Prostate gland (tissue), 2 donors: ENCODE measurements around the gene R3HDM2. TPM values are rescaled to one million over a fixed set of nuclear protein-coding genes. Genes with fewer than 3 reads are reported as not detected.

Experiments used
- DNase-seq: peaks from one replicate; pipeline ENCODE4 v3.0.0-alpha.2; 2019; ENCODE audit warnings: low spot score
- H3K27ac ChIP-seq, 2 donors: fragments of 200-600 bp; sonication (generic); 2 replicates each; pipeline ENCODE4 v1.5.1; 2017 to 2019
- H3K27me3 ChIP-seq: fragments of 200-600 bp; sonication (generic); replicated peaks from 2 replicates; pipeline ENCODE4 v1.5.1; 2019; ENCODE audit not compliant: insufficient read depth
- H3K36me3 ChIP-seq, 2 donors: fragments of 200-600 bp; sonication (generic); 1 replicate in 1 of 2; 2 replicates in 1 of 2; pipeline versions ENCODE4 v1.5.1 to v1.8.1; 2017 to 2019
- H3K4me1 ChIP-seq: fragments of 200-600 bp; sonication (generic); replicated peaks from 2 replicates; pipeline ENCODE4 v1.5.1; 2019
- H3K4me3 ChIP-seq, 2 donors: fragments of 200-600 bp; sonication (generic); 2 replicates each; pipeline ENCODE4 v1.5.1; 2017 to 2019
- H3K9me3 ChIP-seq: fragments of 200-600 bp; sonication (generic); 2 replicates; pipeline ENCODE4 v1.5.1; 2017
- POLR2A ChIP-seq: fragments of 450-650 bp; IDR thresholded peaks from one replicate; pipeline ENCODE4 v1.6.1; 2016; ENCODE audit warnings: antibody characterized with exemption, mild to moderate bottlenecking
- POLR2AphosphoS5 ChIP-seq: sonication (generic); formaldehyde crosslinking; IDR thresholded peaks from one replicate; pipeline ENCODE4 v1.6.1; 2017; ENCODE audit warnings: antibody characterized with exemption
- WGBS: methylation state at CpG from one replicate; pipeline ENCODE4 v1.1.5; 2018; 5-methylcytosine and 5-hydroxymethylcytosine counted together
- intact Hi-C: fragments of 100-400 bp; cut with DNase I; formaldehyde crosslinking; loops from one replicate; pipeline ENCODE4 v1.14.2; 2022
- total RNA-seq, 2 donors: library from RNA; depleted of rRNA; stranded (reverse); fragments of >200 nt; gene quantifications; one replicate each; pipeline ENCODE4 v1.1.0, GENCODE V29; 2016
- TF ChIP-seq, protein P1 (sequence below), 4 experiments: fragments of 200-600 bp in 2 of 4; fragments of 450-650 bp in 2 of 4; sonication (generic) in 2 of 4; IDR thresholded peaks; 1 replicate in 3 of 4; 2 replicates in 1 of 4; pipeline ENCODE4 v1.5.1; 2016 to 2019; ENCODE audit warnings: antibody characterized with exemption in 4 of 4, mild to moderate bottlenecking in 2 of 4, moderate library complexity in 2 of 4

The R3HDM2 gene
- total RNA-seq, 2 donors from 2014 or later, result 38.7 to 80.9 TPM

DNA sequence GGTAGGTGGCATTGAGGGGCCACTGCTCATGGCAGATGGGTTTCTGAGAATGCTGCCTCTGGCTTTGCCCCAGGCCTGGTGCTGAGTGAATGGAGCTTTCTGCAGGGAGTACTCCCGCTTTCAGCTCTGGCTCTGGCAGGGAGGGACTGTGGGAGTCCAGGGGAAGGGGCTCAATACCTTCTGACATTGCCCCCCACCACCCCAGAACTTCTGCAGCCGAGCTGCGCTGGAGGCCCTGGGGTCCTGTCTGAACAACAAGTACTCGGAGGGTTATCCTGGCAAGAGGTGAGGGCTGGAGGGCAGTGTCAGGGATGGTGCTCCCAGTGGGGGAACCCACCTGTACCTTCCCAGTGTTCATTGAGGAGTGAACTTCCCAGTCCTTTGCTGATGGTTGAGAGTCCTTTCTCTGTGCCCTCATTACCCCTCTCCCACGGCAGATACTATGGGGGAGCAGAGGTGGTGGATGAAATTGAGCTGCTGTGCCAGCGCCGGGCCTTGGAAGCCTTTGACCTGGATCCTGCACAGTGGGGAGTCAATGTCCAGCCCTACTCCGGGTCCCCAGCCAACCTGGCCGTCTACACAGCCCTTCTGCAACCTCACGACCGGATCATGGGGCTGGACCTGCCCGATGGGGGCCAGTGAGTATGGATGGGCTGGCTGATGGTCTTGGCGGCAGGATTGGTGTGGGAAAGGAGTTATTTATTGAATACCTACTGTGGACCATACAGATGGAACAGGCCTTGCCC is 199.4 kb downstream of the R3HDM2 start:
- H3K4me1 ChIP-seq, result peaks cover 9% of the 10 kb centered on the region
- WGBS, result 93% methylated on average over 13 of the region's 13 CpGs

DNA sequence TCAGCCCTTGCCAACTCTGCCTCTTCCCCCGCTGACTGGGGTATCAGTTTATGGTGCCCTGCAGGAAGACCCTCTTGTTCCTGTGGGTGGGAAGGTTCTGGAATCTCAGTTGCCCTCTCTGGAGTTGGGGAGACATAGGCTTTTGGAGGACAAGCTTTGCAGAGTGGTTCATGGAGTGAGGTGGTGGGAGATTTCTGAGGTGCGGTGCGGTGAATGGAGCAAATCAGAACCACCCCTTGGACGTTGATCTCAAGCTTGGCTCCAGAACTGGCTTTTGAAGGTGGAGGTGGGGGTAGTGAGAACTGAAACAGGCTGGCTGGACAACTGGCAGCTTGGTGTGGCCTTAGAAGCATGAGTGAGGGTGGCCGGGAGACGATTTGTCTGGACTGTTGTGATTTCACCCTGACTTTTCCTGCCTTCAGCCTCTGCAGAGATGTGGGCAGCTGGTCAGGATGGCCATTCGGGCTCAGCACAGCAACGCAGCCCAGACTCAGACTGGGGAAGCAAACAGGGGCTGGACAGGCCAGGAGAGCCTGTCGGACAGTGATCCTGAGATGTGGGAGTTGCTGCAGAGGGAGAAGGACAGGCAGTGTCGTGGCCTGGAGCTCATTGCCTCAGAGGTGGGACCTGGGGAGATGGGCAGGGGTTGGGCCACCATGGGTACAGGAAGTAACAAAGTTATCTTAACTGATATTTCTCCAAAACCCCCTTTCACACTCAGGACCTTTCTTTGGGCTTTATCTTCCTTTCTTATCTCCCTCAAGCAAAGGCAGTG is 200.3 kb downstream of the R3HDM2 start:
- H3K4me3 ChIP-seq, result peak overlapping the region; percentile 43 to 56
- WGBS, result 39% methylated on average over 10 of the region's 10 CpGs
- no peak overlapping the region for H3K27ac ChIP-seq
- H3K36me3 ChIP-seq, result no peaks in the 10 kb centered on the region
- no peaks in the 10 kb centered on the region for H3K9me3 ChIP-seq
- no peak for TF ChIP-seq POLR2AphosphoS5
- peaks cover 9% of the 10 kb centered on the region for H3K4me1 ChIP-seq
- intact Hi-C loops, result no loop called here
- H3K27me3 ChIP-seq, result peaks cover 5% of the 10 kb centered on the region
- DNase-seq, result no peak

More for the DNA sequence above, 199.4 kb downstream of the R3HDM2 start:
- no peaks in the 10 kb centered on the region for H3K27me3 ChIP-seq
- H3K27ac ChIP-seq, result no peak overlapping the region
- intact Hi-C loops, result no loop called here
- H3K4me3 ChIP-seq, result no peak overlapping the region
- TF ChIP-seq POLR2A (no peak), POLR2AphosphoS5 (no peak)
- TF ChIP-seq, protein P1, sequence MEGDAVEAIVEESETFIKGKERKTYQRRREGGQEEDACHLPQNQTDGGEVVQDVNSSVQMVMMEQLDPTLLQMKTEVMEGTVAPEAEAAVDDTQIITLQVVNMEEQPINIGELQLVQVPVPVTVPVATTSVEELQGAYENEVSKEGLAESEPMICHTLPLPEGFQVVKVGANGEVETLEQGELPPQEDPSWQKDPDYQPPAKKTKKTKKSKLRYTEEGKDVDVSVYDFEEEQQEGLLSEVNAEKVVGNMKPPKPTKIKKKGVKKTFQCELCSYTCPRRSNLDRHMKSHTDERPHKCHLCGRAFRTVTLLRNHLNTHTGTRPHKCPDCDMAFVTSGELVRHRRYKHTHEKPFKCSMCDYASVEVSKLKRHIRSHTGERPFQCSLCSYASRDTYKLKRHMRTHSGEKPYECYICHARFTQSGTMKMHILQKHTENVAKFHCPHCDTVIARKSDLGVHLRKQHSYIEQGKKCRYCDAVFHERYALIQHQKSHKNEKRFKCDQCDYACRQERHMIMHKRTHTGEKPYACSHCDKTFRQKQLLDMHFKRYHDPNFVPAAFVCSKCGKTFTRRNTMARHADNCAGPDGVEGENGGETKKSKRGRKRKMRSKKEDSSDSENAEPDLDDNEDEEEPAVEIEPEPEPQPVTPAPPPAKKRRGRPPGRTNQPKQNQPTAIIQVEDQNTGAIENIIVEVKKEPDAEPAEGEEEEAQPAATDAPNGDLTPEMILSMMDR (IDR thresholded peaks at IDR 0.05), result no peak
- DNase-seq, result no peak
- no peaks in the 10 kb centered on the region for H3K36me3 ChIP-seq
- H3K9me3 ChIP-seq, result no peaks in the 10 kb centered on the region

DNA sequence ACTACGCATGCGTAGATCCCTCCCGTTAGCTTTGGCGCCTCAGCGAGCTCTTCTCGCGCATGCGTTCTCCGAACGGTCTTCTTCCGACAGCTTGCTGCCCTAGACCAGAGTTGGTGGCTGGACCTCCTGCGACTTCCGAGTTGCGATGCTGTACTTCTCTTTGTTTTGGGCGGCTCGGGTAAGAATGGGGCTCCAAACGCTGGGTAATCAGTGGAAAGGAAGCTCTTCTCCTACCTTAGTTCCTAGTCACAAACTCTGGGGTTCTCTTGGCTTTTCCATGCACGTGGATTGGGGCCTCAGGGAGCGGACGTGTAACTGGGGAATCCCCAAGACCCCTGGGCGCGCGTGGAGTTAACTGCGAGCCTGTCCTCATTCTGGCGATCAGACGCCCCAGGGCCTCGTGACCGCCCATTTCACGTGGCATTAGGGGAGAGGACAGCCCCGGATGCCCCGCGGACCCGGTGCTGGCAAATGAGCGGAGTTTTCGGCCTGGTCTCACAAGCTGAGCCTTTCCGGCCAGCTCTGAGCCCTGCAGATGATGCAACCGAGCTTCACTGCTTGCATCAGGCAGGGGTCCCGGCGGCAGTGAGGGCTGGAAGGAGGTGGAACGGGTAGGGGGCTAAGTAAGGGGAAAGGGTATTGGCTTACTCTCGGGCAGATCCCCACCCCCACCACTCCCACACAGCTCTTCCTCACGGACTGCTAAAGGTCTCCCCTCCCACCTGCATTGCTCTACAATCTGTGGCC is 201.0 kb downstream of the R3HDM2 start, which contains the start of gene SHMT2:
TSS of gene SHMT2 (plus strand) at position 78 of the 747 bp plus-strand sequence. CDS start at position 146, 68 bp downstream.
- Histone ChIP-seq H3K4me3 (peak within 1 kb of the TSS; percentile 43 to 56), H3K27ac (peak within 1 kb of the TSS in 1 of 2 donors; percentile 53), H3K4me1 (peaks cover 9% of the 10 kb centered on the region), H3K36me3 (no peaks in the 10 kb centered on the region), H3K9me3 (no peaks in the 10 kb centered on the region), H3K27me3 (peaks cover 7% of the 10 kb centered on the region)
- TF ChIP-seq POLR2AphosphoS5 (peak; percentile 95), POLR2A (peak; percentile 43)
- TF ChIP-seq, protein P1 (IDR thresholded peaks at IDR 0.05), result no peak
- under 1% methylated on average over 38 of the region's 42 CpGs for WGBS
- intact Hi-C loops, result no loop called here
- DNase-seq, result peak; percentile 91

DNA sequence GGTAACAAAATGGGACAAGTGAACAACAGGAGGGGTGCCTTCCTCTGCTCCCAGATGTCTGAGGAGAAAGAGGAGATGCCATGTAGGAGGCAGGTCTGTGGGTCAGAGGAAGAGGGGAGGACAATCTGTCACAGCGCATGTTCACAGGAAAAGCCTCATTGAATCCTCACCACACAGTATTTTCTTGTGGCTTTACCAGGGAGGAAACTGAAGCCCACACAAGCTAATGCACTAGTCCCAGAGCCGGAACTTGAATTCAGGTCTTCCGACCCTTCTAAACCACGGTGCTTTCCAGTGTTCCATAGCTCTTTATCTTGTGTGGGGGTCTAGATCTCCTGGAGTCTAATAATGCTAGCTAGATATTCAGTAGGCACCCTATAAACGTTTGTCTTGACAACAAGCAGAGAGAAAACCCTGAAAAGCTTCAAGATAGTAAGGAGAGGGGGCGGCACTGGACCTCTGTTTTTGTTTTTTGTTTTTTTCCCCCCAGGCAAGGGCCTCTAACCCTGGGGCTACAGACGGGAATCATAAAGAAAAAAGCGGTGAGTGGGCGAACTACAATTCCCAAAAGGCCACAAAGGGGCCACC is 201.7 kb downstream of the R3HDM2 start:
- DNase-seq, result no peak
- TF ChIP-seq, protein P1 (IDR thresholded peaks at IDR 0.05), result peak in 2 of 4 experiments; percentile 41 to 52
- no peak for TF ChIP-seq POLR2AphosphoS5
- peaks cover 7% of the 10 kb centered on the region for H3K27me3 ChIP-seq
- no peaks in the 10 kb centered on the region for H3K36me3 ChIP-seq
- H3K9me3 ChIP-seq, result no peaks in the 10 kb centered on the region
- H3K4me1 ChIP-seq, result peaks cover 9% of the 10 kb centered on the region
- no peak overlapping the region for H3K27ac ChIP-seq
- intact Hi-C loops, result no loop called here
- WGBS, result 21% methylated on average over 9 of the region's 9 CpGs
- H3K4me3 ChIP-seq, result peak overlapping the region; percentile 43 to 56
